Colon (tissue), 2 donors: ENCODE results near the gene NFE2L3.
"Not testable (repeated sequence)": the region's sequence is repeated elsewhere in the genome, so short reads cannot be mapped to it uniquely, and the experiment has no call there.

ENCODE experiments used
- FAIRE-seq: peaks from 2 replicates; lab custom pipeline; 2012; peaks lifted over from hg19 to GRCh38; lab: Jason Lieb, UNC
- donor health status: control.
- donor health status: control.

NFE2L3 gene

DNA sequence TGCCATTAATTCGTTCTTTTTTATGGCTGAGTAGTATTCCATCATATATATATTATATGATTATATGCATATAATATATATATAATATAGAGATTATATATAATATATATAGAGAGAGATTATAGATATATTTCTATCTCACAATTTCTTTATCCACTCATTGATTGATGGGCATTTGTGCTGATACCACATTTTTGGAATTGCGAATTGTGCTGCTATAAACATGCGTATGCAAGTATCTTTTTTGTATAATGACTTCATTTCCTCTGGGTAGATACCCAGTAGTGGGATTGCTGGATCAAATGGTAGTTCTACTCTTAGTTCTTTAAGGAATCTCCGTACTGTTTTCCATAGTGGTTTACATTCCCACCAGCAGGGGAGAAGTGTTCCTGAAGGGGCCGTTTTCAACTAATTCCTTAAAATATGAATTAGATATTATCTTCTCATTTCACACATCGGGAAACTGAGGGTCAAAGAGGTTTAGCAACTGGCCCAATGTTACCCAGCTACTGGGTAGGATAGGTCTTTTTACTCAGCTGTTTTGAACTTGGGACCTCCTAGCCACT lies 16.5 kb downstream of the NFE2L3 start:
- FAIRE-seq = no peak

DNA sequence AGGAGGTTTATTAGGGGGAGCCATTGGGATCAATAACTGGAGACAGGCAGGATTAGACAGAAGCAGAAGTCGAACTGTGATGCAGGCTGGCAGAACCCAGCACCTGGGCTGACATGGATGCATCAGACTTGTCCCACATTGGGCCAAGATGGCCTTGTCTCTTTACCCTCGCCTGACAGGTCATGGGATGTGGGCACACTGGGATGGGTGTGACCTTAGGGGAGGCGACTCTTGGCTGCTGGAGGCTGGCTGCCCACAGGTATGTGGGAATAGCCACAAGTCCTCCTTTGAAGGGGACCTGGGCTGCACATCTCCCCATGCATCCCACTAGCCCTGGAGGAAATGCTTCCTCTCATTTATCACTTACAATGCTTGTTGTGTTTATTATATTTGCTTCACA lies 17.3 kb downstream of the NFE2L3 start:
- no peak for FAIRE-seq

DNA sequence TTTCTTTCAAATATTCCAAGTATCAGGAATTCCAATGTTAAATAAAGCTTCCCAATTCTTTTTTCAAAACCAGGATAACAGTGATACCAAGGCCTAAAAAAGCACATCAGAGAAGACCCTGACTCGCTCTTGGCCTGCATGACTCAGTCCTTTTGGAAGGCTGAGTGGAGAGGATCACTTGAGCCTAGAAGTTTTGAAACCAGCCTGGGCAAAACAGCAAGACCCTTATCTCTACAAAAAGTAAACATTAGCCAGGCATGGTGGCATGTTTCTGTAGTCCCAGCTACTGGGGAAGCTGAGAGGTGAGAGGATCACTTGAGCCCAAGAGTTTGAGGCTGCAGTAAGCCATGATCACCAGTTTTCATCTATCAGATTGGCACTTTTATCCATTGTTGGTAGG lies 18.7 kb downstream of the NFE2L3 start:
- FAIRE-seq = no peak

DNA sequence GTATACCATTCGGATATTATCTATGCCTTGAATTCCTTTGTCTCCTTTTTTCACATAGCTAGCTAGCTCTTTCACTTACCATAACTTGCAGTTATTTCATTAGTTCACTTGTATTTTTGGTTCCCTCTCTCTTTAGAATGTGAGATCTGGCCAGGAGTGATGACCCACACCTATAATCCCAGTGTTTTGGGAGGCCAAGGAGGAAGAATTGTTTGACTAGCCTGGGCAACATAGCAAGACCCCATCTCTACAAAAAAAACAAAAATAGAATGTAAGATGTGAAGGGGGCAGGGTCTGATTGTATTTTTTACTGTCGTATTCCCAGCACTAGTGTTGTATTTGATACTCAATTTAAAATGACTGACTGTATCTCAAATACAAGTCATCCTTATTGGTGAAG lies 19.6 kb downstream of the NFE2L3 start:
- FAIRE-seq = no peak

DNA sequence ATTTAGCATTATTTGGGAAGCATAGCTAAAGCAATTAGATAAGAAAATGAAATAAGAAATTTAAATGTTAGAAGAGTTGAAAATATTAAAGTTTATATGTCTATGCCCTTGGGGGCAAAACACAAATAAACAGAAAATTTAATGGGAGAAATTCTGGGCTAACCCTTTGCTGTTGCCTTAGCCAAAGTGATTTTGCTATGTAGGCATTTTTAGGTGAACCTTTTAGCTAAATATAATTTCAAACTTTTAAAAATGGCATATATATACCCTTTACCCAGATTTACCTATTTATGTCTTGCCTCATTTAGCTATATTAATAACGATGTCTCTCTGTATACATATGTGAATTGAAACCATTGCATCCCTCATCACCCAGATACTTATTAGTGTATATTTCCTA lies 20.1 kb downstream of the NFE2L3 start:
- no peak for FAIRE-seq

DNA sequence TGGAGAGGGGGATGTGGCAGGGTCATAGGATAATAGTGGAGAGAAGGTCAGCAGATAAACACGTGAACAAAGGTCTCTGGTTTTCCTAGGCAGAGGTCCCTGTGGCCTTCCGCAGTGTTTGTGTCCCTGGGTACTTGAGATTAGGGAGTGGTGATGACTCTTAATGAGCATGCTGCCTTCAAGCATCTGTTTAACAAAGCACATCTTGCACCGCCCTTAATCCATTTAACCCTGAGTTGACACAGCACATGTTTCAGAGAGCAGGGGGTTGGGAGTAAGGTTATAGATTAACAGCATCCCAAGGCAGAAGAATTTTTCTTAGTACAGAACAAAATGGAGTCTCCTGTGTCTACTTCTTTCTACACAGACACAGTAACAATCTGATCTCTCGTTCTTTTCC lies 23.9 kb downstream of the NFE2L3 start:
- FAIRE-seq = not testable (repeated sequence)

DNA sequence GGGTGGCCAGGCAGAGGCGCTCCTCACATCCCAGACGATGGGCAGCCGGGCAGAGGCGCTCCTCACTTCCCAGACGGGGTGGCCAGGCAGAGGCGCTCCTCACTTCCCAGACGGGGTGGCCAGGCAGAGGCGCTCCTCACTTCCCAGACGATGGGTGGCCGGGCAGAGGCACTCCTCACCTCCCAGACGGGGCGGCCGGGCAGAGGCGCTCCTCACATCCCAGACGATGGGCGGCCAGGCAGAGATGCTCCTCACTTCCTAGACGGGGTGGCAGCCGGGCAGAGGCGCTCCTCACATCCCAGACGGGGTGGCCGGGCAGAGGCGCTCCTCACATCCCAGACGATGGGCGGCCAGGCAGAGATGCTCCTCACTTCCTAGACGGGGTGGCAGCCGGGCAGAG lies 24.7 kb downstream of the NFE2L3 start:
- FAIRE-seq = not testable (repeated sequence)

DNA sequence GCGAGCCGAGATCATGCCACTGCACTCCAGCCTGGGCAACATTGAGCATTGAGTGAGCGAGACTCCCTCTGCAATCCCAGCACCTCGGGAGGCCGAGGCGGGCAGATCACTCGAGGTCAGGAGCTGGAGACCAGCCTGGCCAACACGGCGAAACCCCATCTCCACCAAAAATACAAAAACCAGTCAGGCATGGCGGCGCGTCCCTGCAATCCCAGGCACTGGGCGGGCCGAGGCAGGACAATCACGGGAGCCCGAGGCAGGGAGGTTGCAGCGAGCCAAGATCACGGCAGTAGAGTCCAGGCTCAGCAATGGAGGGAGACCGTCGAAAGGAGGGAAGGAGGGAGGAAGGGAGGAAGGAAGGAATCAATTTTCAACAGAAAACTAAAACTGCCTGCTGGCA lies 25.3 kb downstream of the NFE2L3 start:
- not testable (repeated sequence) for FAIRE-seq

DNA sequence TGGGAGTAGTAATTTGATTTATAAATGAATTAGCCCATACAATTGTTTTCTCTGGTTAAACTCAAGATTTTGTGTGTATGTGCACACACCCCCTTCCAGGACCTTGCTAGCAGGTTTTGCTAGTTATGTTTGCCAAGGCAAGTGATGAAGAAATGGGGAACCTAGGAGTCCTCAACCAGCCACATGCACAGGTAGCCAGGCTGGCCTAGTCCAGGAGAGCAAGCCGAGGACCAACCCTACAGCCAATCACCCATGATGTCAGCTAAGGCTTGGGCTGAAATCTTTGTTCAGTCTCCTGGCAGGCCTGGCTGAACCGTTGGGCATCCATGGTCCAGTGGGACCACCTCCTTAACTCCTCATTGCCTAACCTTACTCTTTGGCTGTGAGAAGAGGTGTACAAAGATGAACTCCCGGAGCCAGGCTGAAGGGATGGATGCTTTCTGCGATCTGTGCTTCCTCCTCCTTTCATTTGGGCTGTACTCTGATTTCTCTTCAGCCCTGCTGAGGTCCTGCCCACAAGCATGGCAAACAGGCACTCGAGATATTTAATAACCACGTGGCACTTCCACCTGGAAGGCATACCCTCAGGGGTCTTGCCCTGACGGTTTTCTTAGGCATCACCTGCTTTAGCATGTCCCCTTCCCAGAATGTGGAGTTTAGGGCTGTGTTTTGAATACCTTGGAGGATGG lies 26.4 kb downstream of the NFE2L3 start:
- no peak for FAIRE-seq

DNA sequence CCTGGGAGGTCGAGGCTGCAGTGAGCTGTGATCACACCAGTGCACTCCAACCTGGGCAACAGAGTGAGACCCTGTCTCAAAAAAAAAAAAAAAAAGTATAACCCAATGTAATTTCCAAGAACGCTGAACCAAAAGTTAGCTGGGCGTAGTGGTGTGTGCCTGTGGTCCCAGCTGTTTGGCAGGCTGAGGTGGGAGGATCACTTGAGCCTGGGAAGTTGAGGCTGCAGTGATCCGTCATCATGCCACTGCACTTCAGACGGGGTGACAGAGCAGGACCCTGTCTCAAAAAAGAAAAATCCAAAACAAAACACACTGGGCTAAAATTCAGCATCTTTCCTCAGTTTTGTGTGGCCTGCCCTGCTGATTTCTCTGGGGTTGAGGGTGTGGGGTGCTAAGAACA lies 27.4 kb downstream of the NFE2L3 start:
- no peak for FAIRE-seq

DNA sequence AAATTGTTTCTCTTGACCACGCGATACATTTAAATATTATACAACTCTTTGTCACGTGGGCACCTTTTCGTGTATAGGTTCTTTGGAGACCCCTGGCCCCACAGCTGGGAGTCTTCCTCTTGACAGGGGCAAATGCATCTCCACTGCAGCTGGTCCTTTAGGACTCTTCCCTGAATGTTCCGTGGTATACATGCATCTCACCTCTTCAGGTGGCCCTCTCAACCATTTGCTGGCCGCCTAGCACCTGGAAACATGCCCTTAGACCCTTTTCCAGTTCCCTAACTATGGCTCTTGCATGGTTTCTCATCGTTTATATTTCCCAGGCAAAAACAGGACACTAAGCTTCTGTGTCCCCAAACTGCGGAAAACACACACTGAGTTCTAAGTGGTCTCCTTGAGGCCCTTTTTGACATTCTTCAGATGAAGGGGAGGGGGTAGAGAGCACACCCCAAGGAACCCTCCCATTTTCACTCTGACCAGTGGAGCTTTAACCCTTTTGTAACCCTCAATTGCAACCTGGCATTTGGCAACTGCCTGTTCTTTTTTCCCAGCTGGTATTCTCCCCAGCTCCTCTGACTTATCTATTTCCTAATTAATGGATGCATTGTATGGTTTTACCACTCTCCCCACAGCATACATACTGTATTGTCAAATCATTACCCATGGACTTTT lies 28.0 kb downstream of the NFE2L3 start:
- no peak for FAIRE-seq

DNA sequence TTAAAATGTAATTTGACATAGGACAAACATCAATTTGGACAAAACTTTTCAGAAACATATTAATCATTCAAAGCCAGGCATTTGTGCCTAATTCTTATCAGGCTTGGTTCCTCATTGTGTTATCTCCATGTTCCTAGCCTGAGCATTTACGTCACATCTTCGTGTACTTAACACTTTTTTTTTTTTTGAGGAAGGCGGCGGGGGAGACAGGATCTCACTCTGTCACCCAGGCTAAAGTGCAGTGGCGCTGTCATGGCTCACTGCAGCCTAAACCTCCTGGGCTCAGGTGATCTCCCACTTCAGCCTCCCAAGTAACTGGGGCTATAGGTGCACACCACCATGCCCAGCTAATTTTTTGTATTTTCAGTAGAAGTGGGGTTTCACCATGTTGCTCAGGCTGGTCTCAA lies 28.8 kb downstream of the NFE2L3 start:
- no peak for FAIRE-seq

DNA sequence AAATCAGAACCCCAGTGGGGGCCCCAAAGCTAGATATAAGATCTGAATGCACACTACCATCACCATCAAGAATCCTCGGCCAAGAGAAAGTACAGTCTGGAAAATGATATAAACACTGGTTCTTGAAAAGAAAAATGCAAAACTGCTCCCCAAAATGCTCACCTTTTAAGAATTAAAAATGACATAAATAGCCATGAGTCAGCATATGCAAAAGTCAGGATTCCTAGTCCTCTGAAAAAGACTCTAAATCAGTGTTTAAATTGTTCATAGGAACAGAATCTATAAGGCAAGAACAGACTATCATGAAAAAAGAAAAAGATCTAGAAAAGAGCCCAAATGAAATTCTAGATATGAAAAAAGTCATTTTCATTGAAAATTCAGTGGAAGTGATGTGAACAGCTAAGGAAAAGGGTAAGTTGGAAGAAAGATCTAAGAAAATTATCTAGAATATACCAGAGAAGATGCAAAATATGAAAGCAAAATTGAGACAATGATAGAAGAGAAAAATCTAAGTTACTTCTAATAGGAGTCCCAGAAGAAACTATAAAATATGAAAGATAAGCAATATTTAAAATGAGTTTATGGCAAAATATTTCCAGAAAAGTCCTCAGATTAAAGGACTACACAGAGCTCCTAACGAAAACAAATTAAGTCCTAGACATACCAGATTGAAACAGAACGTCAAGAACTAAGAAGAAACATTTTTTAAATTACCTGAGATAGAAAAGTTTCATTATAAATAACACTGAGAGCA lies 29.7 kb downstream of the NFE2L3 start:
- no peak for FAIRE-seq

DNA sequence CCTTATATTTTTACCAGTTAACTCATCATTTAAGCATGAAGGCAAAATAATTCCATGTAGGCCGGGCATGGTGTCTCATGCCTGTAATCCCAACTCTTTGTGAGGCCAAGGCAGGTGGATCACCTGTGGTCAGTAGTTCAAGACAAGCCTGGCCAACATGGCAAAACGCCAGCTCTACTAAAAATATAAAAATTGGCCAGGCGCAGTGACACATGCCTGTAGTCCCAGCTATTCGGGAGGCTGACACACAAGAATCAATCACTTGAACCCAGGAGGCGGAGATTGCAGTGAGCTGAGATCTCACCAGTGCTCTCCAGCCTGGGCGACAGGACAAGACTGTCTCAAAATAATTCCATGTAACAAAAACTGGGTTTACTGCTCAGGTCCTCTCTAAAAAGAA lies 30.3 kb downstream of the NFE2L3 start:
- no peak for FAIRE-seq

DNA sequence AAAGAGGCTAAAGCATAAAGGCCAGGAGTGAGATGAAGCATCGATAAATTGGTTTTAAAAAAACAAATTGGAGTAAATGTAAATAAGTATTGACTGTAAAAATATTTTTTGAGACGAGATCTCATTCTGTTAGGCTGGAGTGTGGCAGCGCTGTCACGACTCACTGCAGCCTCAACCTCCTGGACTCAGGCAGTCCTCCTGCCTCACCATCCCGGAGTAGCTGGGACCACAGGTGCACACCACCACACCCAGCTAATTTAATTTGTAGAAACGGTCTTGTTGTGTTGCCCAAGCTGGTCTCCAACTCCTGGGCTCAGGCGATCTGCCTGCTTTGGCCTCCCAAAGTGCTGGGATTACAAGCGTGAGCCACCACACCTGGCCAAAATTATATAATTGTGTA lies 30.7 kb downstream of the NFE2L3 start:
- no peak for FAIRE-seq

DNA sequence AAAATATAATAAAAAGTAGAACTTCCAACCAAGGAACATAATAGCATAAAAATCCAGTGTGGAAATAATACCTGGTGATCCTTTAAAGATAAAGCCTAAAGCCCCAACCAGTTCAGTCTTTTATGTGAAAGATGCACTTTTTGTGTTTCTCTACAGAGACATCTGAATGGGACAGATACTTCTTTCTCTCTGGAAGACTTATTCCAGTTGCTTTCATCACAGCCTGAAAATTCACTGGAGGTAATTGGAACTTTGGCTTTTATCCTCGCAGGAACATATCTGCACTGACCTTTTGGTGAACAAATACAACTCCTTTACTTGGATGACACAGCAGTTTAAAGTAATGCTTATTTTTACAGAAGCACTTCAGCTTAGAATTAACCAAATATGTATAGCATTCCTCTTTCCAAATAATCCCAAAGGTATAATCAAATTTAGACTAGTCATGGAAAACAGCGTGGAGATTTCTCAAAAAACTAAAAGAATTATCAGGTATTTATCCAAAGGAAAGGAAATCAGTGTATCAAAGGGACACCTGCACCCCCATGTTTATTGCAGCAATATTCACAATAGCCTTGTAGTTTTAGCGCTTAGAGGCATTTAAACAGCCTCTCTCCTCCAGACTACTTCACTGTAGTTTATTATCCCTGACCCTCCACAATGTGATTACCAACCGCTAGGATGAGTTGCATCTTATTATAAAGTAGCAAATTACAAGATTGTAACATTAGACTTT lies 31.7 kb downstream of the NFE2L3 start:
- no peak for FAIRE-seq

DNA sequence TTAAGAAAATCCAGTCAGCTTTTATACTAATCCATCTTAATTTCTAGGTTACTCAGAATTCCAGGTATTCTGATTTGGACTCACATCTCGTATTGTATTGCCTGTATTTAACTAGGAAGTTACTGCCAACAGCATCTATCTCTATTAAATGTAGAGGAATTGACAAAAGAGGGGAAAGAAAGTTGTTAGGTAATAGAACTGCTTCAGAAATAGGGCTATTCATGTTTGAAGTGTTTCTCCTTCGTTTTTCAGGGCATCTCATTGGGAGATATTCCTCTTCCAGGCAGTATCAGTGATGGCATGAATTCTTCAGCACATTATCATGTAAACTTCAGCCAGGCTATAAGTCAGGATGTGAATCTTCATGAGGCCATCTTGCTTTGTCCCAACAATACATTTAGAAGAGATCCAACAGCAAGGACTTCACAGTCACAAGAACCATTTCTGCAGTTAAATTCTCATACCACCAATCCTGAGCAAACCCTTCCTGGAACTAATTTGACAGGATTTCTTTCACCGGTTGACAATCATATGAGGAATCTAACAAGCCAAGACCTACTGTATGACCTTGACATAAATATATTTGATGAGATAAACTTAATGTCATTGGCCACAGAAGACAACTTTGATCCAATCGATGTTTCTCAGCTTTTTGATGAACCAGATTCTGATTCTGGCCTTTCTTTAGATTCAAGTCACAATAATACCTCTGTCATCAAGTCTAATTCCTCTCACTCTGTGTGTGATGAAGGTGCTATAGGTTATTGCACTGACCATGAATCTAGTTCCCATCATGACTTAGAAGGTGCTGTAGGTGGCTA lies 32.5 kb downstream of the NFE2L3 start:
- FAIRE-seq = not testable (repeated sequence)

DNA sequence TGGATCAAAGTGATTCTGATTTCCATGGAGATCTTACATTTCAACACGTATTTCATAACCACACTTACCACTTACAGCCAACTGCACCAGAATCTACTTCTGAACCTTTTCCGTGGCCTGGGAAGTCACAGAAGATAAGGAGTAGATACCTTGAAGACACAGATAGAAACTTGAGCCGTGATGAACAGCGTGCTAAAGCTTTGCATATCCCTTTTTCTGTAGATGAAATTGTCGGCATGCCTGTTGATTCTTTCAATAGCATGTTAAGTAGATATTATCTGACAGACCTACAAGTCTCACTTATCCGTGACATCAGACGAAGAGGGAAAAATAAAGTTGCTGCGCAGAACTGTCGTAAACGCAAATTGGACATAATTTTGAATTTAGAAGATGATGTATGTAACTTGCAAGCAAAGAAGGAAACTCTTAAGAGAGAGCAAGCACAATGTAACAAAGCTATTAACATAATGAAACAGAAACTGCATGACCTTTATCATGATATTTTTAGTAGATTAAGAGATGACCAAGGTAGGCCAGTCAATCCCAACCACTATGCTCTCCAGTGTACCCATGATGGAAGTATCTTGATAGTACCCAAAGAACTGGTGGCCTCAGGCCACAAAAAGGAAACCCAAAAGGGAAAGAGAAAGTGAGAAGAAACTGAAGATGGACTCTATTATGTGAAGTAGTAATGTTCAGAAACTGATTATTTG lies 33.3 kb downstream of the NFE2L3 start:
- FAIRE-seq = no peak

DNA sequence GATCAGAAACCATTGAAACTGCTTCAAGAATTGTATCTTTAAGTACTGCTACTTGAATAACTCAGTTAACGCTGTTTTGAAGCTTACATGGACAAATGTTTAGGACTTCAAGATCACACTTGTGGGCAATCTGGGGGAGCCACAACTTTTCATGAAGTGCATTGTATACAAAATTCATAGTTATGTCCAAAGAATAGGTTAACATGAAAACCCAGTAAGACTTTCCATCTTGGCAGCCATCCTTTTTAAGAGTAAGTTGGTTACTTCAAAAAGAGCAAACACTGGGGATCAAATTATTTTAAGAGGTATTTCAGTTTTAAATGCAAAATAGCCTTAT lies 33.8 kb downstream of the NFE2L3 start:
- FAIRE-seq = no peak

DNA sequence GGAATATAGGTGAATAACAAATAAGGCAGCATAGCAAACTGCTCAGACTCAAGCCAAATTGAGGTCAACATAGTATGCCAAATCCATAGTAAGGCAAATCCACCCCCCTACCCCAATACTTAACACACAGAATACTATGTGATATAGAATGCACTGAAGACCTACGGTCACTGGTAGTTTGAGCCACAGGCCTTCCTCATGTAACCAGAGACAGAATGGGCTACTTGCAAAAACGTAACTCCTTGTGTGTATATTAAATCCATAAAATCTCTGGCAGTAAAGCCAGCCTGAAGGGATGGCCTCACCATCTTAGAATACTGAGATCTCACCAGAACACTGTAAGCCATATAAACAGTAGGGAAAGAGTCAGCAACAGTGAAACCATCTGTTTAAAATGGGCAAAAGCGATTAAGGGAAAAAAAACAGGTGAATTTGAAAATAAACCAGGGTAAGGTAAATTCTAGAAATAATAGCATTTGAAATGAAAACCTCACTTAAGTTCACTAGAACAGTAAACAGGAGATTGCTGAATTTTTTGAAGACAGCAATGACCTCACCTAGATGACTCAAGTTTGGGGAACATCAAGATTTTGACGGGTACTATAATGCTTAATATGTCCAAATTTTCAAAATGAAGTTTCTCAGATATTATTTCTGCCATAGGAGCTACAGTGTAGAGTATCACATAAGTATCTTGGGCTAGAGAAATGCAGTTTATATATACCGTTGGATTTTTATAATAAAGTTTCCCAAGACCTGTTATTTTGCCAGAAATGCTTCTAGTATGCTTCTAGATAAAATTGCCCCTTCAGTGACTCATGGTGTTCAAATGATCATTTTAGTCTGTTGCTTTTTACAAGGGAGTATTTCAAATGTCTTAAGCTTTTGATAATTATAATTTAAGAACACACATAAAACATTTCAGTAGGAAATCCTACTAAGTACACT lies 34.6 kb downstream of the NFE2L3 start:
- FAIRE-seq = no peak
